Measurements from ENCODE around the gene STK11. TPM values are rescaled to one million over a fixed set of nuclear protein-coding genes. Genes with fewer than 3 reads are reported as not detected.

Gene STK11
- total RNA-seq, 1 donor from 2014 or later = 69.3 TPM

GRCh38 chr19:1224047-1224825 is 18.7 kb downstream of the STK11 start:
- no peak for DNase-seq (ENCODE audit: low read depth in 2 of 2)

GRCh38 chr19:1224847-1225246 is 19.3 kb downstream of the STK11 start:
- no peak for DNase-seq (ENCODE audit: low read depth in 2 of 2)

GRCh38 chr19:1225440-1226226 is 20.1 kb downstream of the STK11 start:
- no peak for DNase-seq (ENCODE audit: low read depth in 2 of 2)

GRCh38 chr19:1226227-1226518 is 20.6 kb downstream of the STK11 start:
- no peak for DNase-seq (ENCODE audit: low read depth in 2 of 2)

GRCh38 chr19:1226522-1227303 is 21.1 kb downstream of the STK11 start:
- no peak for DNase-seq (ENCODE audit: low read depth in 2 of 2)

GRCh38 chr19:1227304-1228054 is 21.9 kb downstream of the STK11 start:
- no peak for DNase-seq (ENCODE audit: low read depth in 2 of 2)

- DNase-seq (ENCODE audit: low read depth in 2 of 2) = no peak
These were observed 22.8 kb downstream of the STK11 start for GRCh38 chr19:1228161-1228957.

- DNase-seq (ENCODE audit: low read depth in 2 of 2) = no peak
These were observed 23.7 kb downstream of the STK11 start for GRCh38 chr19:1229056-1229923.

GRCh38 chr19:1229924-1230782 is 24.6 kb downstream of the STK11 start:
- no peak for DNase-seq (ENCODE audit: low read depth in 2 of 2)

GRCh38 chr19:1230783-1231489 is 25.4 kb downstream of the STK11 start:
- no peak for DNase-seq (ENCODE audit: low read depth in 2 of 2)

- no peak for DNase-seq (ENCODE audit: low read depth in 2 of 2)
These were observed 26.4 kb downstream of the STK11 start for GRCh38 chr19:1231729-1232637.

GRCh38 chr19:1232652-1233072 is 27.1 kb downstream of the STK11 start:
- peak; percentile 64 to 74 for DNase-seq (ENCODE audit: low read depth in 2 of 2)

GRCh38 chr19:1233115-1233667 is 27.6 kb downstream of the STK11 start:
- no peak for DNase-seq (ENCODE audit: low read depth in 2 of 2)

GRCh38 chr19:1234051-1234954 is 28.7 kb downstream of the STK11 start:
- no peak for DNase-seq (ENCODE audit: low read depth in 2 of 2)

- no peak for DNase-seq (ENCODE audit: low read depth in 2 of 2)
These were observed 29.4 kb downstream of the STK11 start for GRCh38 chr19:1234955-1235380.
